ENCODE data around the gene SH3BP5L.
"Not testable (repeated sequence)": the region's sequence is repeated elsewhere in the genome, so short reads cannot be mapped to it uniquely, and the experiment has no call there.

SH3BP5L gene

GRCh38 chr1:248802454-248802853 lies 23.3 kb downstream of the SH3BP5L start:
- ChIA-PET POLR2A (no interaction called here), CTCF (interaction anchor here (1.1 to 1.2 kb wide), 2 partner anchors 15 to 180 kb away, joined by 4 to 5 read pairs; no protein-coding TSS in a partner anchor)
- no peak for DNase-seq (ENCODE audit: extremely low spot score)
- TF ChIP-seq, protein P1, sequence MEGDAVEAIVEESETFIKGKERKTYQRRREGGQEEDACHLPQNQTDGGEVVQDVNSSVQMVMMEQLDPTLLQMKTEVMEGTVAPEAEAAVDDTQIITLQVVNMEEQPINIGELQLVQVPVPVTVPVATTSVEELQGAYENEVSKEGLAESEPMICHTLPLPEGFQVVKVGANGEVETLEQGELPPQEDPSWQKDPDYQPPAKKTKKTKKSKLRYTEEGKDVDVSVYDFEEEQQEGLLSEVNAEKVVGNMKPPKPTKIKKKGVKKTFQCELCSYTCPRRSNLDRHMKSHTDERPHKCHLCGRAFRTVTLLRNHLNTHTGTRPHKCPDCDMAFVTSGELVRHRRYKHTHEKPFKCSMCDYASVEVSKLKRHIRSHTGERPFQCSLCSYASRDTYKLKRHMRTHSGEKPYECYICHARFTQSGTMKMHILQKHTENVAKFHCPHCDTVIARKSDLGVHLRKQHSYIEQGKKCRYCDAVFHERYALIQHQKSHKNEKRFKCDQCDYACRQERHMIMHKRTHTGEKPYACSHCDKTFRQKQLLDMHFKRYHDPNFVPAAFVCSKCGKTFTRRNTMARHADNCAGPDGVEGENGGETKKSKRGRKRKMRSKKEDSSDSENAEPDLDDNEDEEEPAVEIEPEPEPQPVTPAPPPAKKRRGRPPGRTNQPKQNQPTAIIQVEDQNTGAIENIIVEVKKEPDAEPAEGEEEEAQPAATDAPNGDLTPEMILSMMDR (IDR thresholded peaks at IDR 0.05; ENCODE audit: control extremely low read depth, extremely low read depth, low read depth, missing control alignments) = no peak

GRCh38 chr1:248800459-248800858 lies 25.3 kb downstream of the SH3BP5L start:
- POLR2A ChIA-PET = no interaction called here

DNA sequence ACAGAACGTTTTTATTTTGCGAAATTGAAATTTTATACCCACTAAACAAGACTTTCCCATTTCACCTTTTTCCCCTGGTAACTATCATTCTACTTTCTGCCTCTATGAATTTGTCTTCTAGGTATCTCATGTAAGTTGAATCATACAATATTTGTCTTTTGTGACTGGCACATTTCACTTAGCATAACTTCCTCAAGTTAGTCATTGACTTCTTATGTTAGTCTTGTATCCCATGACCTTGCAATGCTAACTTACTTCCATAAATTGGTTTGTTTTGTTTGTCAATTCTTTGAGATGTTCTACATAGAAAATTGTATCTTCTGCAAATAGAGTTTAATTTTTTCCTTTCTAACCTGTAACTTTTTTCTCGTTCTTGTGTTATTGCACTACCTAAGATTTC lies 26.9 kb downstream of the SH3BP5L start:
- TF ChIP-seq, protein P1 (IDR thresholded peaks at IDR 0.05; ENCODE audit: control extremely low read depth, extremely low read depth, low read depth, missing control alignments) = no peak
- no peak for DNase-seq (ENCODE audit: extremely low spot score)
- ChIA-PET CTCF (interaction anchor here (1.8 to 2.6 kb wide), 2 partner anchors 9 to 12 kb away, joined by 6 to 10 read pairs; no protein-coding TSS in a partner anchor), POLR2A (no interaction called here)

More at GRCh38 chr1:248800459-248800858, 25.3 kb downstream of the SH3BP5L start:
- TF ChIP-seq, protein P1 (IDR thresholded peaks at IDR 0.05; ENCODE audit: control extremely low read depth, extremely low read depth, low read depth, missing control alignments) = no peak
- DNase-seq (ENCODE audit: extremely low spot score) = no peak
- CTCF ChIA-PET = interaction anchor here (1.0 kb wide), 2 partner anchors 79 to 181 kb away, joined by 3 to 4 read pairs; no protein-coding TSS in a partner anchor

DNA sequence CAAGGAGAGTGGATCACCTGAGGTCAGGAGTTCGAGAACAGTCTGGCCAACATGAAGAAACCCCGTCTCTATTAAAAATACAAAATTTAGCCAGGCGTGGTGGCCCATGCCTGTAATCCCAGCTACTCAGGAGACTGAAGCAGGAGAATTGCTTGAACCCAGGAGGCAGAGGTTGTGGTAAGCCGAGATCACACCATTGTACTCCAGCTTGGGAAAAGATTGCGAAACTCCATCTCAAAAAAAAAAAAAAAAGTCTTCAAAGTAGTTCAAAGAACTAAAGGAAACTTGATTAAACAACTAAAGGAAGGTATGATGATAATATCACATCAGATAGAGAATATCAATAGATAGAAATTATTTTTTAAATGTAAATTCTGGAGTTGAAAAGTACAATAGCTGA lies 31.1 kb downstream of the SH3BP5L start:
- DNase-seq (ENCODE audit: extremely low spot score); POLR2A ChIA-PET: not testable (repeated sequence)
- CTCF ChIA-PET = interaction anchor here (1.0 to 1.7 kb wide), 5 partner anchors 12 to 84 kb away, joined by 3 to 11 read pairs (median 4); no protein-coding TSS in a partner anchor

DNA sequence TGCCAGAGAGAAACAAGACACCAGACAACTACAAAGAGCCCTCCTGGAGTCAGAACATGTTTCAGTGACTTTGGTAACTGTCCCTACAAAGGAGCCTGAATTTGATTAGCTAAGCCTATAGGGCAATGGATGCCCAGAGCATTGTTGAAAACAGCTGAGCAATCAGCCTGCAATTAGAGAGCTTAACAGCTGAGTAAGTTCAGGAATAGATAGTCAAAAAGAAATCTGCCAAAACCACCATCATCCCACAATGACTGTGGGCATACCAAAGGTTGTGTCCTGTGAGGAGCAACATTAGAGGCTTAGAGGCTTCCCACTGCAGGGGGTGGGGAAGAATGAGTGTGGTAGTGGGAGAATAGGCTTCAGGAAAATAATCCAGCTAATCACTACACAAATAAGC lies 32.1 kb downstream of the SH3BP5L start:
- CTCF ChIA-PET = interaction anchor here (0.9 to 1.0 kb wide), 2 partner anchors 12 to 79 kb away, joined by 3 read pairs; no protein-coding TSS in a partner anchor
- no peak for DNase-seq (ENCODE audit: extremely low spot score)
- POLR2A ChIA-PET = no interaction called here
- TF ChIP-seq, protein P1 (IDR thresholded peaks at IDR 0.05; ENCODE audit: control extremely low read depth, extremely low read depth, low read depth, missing control alignments) = no peak

GRCh38 chr1:248792342-248792741 lies 33.4 kb downstream of the SH3BP5L start:
- TF ChIP-seq, protein P1 (IDR thresholded peaks at IDR 0.05; ENCODE audit: control extremely low read depth, extremely low read depth, low read depth, missing control alignments) = no peak
- DNase-seq (ENCODE audit: extremely low spot score) = no peak
- CTCF ChIA-PET = interaction anchor here (1.1 to 1.6 kb wide), 2 partner anchors 14 to 549 kb away, joined by 3 to 6 read pairs; no protein-coding TSS in a partner anchor
- POLR2A ChIA-PET = no interaction called here

GRCh38 chr1:248791010-248791409 lies 34.7 kb downstream of the SH3BP5L start:
- POLR2A ChIA-PET = no interaction called here
- DNase-seq (ENCODE audit: extremely low spot score) = no peak
- CTCF ChIA-PET = interaction anchor here (1.1 to 1.6 kb wide), 2 partner anchors 15 to 17 kb away, joined by 4 to 6 read pairs; no protein-coding TSS in a partner anchor
- TF ChIP-seq, protein P1 (IDR thresholded peaks at IDR 0.05; ENCODE audit: control extremely low read depth, extremely low read depth, low read depth, missing control alignments) = no peak

Measured in GM10248 (cell line).